Uterus (tissue), 4 donors: ENCODE results near the gene TRA2A. TPM values are rescaled to one million over a fixed set of nuclear protein-coding genes. Genes with fewer than 3 reads are reported as not detected.

Experiments
- DNase-seq, 2 donors: peaks; one replicate each; pipeline ENCODE4 v3.0.0-alpha.2; 2019 to 2020
- H3K27ac ChIP-seq, 2 donors: fragments of 200-600 bp; sonication (generic); 1 replicate in 1 of 2; 2 replicates in 1 of 2; pipeline ENCODE4 v1.5.1; 2016 to 2018
- H3K27me3 ChIP-seq, 2 donors: fragments of 200-600 bp; sonication (generic); one replicate each; pipeline ENCODE4 v1.5.1; 2018 to 2019; ENCODE audit warnings: control low read depth in 1 of 2
- H3K36me3 ChIP-seq, 2 donors: fragments of 200-600 bp; sonication (generic); one replicate each; pipeline ENCODE4 v1.5.1; 2019; ENCODE audit warnings: control low read depth in 1 of 2
- H3K4me1 ChIP-seq, 2 donors: fragments of 200-600 bp; sonication (generic); one replicate each; pipeline ENCODE4 v1.5.1; 2018 to 2019; ENCODE audit warnings: control low read depth in 1 of 2
- H3K4me3 ChIP-seq, 2 donors: fragments of 200-600 bp; sonication (generic); 1 replicate in 1 of 2; 2 replicates in 1 of 2; pipeline ENCODE4 v1.5.1; 2018 to 2019; ENCODE audit warnings: mild to moderate bottlenecking in 1 of 2
- H3K9me3 ChIP-seq, 2 donors: fragments of 200-600 bp; sonication (generic); one replicate each; pipeline ENCODE4 v1.5.1; 2019; ENCODE audit warnings: control low read depth in 1 of 2
- CTCF ChIP-seq, 4 experiments: fragments of 200-600 bp in 2 of 4; fragments of 450-650 bp in 2 of 4; sonication (generic) in 2 of 4; IDR thresholded peaks; one replicate each; pipeline ENCODE4 v1.5.1; 2016 to 2019; ENCODE audit warnings: antibody characterized with exemption in 4 of 4, mild to moderate bottlenecking in 2 of 4, moderate library complexity in 1 of 4
- POLR2A ChIP-seq, 2 donors: fragments of 450-650 bp; IDR thresholded peaks; one replicate each; pipeline ENCODE4 v1.6.1; 2016; ENCODE audit warnings: antibody characterized with exemption in 2 of 2, mild to moderate bottlenecking in 1 of 2, moderate library complexity in 1 of 2
- intact Hi-C: fragments of 100-400 bp; cut with DNase I; formaldehyde crosslinking; loops from one replicate; pipeline ENCODE4 v1.15.1; 2023; ENCODE audit warnings: low total_unique reads
- total RNA-seq, 4 donors: library from RNA; depleted of rRNA in 3 of 4; stranded (reverse); fragments of >200 nt in 3 of 4; gene quantifications; one replicate each; pipeline versions ENCODE4 v1.1.0 to v1.2.4, GENCODE V29; 2014 to 2023
- donor health status: DM: yes; HTN: yes; CAD: no.

TRA2A gene
- total RNA-seq, 4 donors from 2014 or later: 12.6 to 144 (median 80.6) TPM

GRCh38 chr7:23470330-23471105 is 61.3 kb downstream of the TRA2A start, which contains the start of gene IGF2BP3:
Gene IGF2BP3, minus strand, starts transcription at chr7:23470491. Its CDS starts 381 bp downstream, at chr7:23470110.
- Histone ChIP-seq H3K9me3 (no peaks in the 10 kb centered on the region), H3K36me3 (no peaks in the 10 kb centered on the region), H3K27ac (no peak within 1 kb of the TSS), H3K27me3 (peaks cover 53 to 80% of the 10 kb centered on the region in 2 donors), H3K4me3 (peak within 1 kb of the TSS in 1 of 2 donors; percentile 31), H3K4me1 (peaks cover 0 to 16% of the 10 kb centered on the region in 2 donors)
- intact Hi-C loops: no loop called here
- DNase-seq: no peak
- TF ChIP-seq CTCF (IDR thresholded peaks at IDR 0.05) (no peak), POLR2A (IDR thresholded peaks at IDR 0.05) (no peak)

GRCh38 chr7:23469961-23470250 is 61.9 kb downstream of the TRA2A start:
- no peak for DNase-seq
- peaks cover 49 to 74% of the 10 kb centered on the region in 2 donors for H3K27me3 ChIP-seq
- no peak for TF ChIP-seq POLR2A (IDR thresholded peaks at IDR 0.05)
- TF ChIP-seq CTCF (IDR thresholded peaks at IDR 0.05): no peak
- peak overlapping the region in 1 of 2 donors; percentile 31 for H3K4me3 ChIP-seq
- no peaks in the 10 kb centered on the region for H3K36me3 ChIP-seq
- no peaks in the 10 kb centered on the region for H3K9me3 ChIP-seq
- H3K27ac ChIP-seq: no peak overlapping the region
- intact Hi-C loops: no loop called here
- peaks cover 0 to 16% of the 10 kb centered on the region in 2 donors for H3K4me1 ChIP-seq

- H3K9me3 ChIP-seq: no peaks in the 10 kb centered on the region
- intact Hi-C loops: no loop called here
- H3K4me1 ChIP-seq: peaks cover 0 to 16% of the 10 kb centered on the region in 2 donors
- TF ChIP-seq CTCF (IDR thresholded peaks at IDR 0.05) (no peak), POLR2A (IDR thresholded peaks at IDR 0.05) (no peak)
- no peak overlapping the region for H3K27ac ChIP-seq
- H3K27me3 ChIP-seq: peaks cover 43 to 74% of the 10 kb centered on the region in 2 donors
- peak overlapping the region in 1 of 2 donors; percentile 31 for H3K4me3 ChIP-seq
- no peak for DNase-seq
- no peaks in the 10 kb centered on the region for H3K36me3 ChIP-seq
Observed at GRCh38 chr7:23469150-23469960, 62.4 kb downstream of the TRA2A start.

GRCh38 chr7:23468526-23469149 is 63.1 kb downstream of the TRA2A start:
- H3K36me3 ChIP-seq: no peaks in the 10 kb centered on the region
- H3K27ac ChIP-seq: no peak overlapping the region
- peaks cover 36 to 76% of the 10 kb centered on the region in 2 donors for H3K27me3 ChIP-seq
- TF ChIP-seq CTCF (IDR thresholded peaks at IDR 0.05) (no peak), POLR2A (IDR thresholded peaks at IDR 0.05) (no peak)
- peak overlapping the region in 1 of 2 donors; percentile 31 for H3K4me3 ChIP-seq
- peaks cover 0 to 16% of the 10 kb centered on the region in 2 donors for H3K4me1 ChIP-seq
- intact Hi-C loops: no loop called here
- no peak for DNase-seq
- H3K9me3 ChIP-seq: no peaks in the 10 kb centered on the region
